ENCODE data around the gene PLCB4.

Gene PLCB4

GRCh38 chr20:9025643-9026042 is 43.2 kb upstream of the PLCB4 start:
- TF ChIP-seq, protein P1, sequence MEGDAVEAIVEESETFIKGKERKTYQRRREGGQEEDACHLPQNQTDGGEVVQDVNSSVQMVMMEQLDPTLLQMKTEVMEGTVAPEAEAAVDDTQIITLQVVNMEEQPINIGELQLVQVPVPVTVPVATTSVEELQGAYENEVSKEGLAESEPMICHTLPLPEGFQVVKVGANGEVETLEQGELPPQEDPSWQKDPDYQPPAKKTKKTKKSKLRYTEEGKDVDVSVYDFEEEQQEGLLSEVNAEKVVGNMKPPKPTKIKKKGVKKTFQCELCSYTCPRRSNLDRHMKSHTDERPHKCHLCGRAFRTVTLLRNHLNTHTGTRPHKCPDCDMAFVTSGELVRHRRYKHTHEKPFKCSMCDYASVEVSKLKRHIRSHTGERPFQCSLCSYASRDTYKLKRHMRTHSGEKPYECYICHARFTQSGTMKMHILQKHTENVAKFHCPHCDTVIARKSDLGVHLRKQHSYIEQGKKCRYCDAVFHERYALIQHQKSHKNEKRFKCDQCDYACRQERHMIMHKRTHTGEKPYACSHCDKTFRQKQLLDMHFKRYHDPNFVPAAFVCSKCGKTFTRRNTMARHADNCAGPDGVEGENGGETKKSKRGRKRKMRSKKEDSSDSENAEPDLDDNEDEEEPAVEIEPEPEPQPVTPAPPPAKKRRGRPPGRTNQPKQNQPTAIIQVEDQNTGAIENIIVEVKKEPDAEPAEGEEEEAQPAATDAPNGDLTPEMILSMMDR (IDR thresholded peaks at IDR 0.05) = no peak

DNA sequence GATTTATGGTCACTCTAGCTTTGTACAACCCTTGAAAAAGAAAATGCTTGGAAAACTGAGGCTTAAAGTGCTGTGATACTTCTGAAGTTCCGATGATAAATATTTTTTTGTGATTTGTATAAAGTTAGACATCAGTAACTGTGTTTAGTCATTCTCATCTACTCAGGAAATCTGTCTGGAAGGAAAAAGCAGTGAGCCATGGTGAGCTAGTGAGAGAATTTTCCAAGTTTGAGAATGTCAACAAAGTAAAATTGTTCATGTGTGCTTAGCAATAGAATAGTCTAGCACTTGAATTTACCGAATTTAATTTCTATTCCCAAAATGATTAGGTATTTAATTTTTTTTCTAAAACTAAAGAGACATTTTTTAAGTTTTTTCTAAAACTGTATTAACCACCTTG is 41.3 kb upstream of the PLCB4 start:
- DNase-seq (ENCODE audit: low spot score) = no peak
- TF ChIP-seq, protein P1 (IDR thresholded peaks at IDR 0.05) = no peak
- Histone ChIP-seq H3K4me3 (no peak overlapping the region), H3K27ac (no peak overlapping the region)

More at GRCh38 chr20:9025643-9026042, 43.2 kb upstream of the PLCB4 start:
- DNase-seq (ENCODE audit: low spot score) = no peak
- H3K27ac ChIP-seq = no peak overlapping the region
- no peak overlapping the region for H3K4me3 ChIP-seq

DNA sequence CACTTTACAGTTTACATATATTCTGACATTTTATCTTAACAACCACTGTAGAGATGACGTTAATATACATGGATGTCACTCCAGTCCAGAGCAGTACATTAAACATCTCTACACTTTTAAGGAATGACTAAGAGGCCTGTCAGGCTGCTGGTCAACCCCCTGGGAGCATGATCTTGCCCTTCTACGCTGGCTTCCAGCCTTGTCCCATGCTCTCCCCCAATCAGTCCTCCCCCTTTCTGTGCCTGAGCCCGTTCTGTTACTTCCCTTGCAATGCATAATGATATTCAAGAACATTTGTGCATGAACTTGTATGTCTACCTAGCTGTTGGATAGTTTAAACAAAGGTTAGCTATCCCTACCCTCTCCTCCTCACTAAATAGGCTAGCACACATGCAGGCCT is 40.5 kb upstream of the PLCB4 start:
- TF ChIP-seq, protein P1 (IDR thresholded peaks at IDR 0.05) = no peak

DNA sequence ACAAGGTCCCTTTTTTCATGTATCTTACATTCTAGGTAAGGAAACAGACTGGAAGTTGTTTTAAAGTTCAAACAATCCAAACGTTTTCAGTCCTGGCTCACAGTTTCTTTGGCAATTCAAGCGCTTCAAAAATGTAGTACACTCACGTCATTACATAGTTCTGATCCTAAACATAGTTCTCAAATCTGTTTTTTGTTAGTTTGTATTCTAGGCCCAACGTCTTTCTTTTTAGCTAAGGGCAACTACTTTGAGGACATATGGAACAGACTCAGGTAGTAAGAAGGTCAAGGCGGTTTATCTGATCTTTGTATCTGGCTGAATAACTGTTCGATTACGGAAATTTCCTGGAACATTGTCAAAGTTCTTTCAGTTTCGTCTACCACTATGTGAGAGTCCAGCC is 36.9 kb upstream of the PLCB4 start:
- TF ChIP-seq, protein P1 (IDR thresholded peaks at IDR 0.05) = no peak
- Histone ChIP-seq H3K4me3 (no peak overlapping the region), H3K27ac (peak overlapping the region; percentile 51 to 77)
- DNase-seq (ENCODE audit: low spot score) = no peak

More for the DNA sequence above, 40.5 kb upstream of the PLCB4 start:
- Histone ChIP-seq H3K4me3 (no peak overlapping the region), H3K27ac (no peak overlapping the region)
- DNase-seq (ENCODE audit: low spot score) = no peak

DNA sequence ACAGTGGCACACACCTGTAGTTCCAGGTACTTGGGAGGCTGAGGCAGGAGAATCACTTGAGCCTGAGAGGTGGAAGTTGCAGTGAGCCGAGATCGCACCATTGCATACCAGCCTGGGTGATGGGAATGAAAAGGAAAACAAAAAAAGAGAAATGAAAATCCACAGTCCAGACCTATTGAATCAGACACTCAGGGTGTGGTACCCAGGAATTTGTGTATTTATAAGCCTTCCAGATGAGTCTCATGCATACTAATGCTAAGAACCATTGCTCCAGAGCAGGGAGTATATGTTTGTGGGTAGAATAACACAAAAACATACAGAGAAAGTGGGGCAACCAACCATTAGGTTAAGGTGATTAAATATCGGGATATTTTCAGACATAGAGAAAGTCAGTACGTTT is 36.1 kb upstream of the PLCB4 start:
- Histone ChIP-seq H3K4me3 (no peak overlapping the region), H3K27ac (peak overlapping the region; percentile 51 to 77)
- TF ChIP-seq, protein P1 (IDR thresholded peaks at IDR 0.05) = no peak
- no peak for DNase-seq (ENCODE audit: low spot score)

GRCh38 chr20:9035126-9035525 is 33.8 kb upstream of the PLCB4 start:
- TF ChIP-seq, protein P1 (IDR thresholded peaks at IDR 0.05) = no peak
- Histone ChIP-seq H3K27ac (no peak overlapping the region), H3K4me3 (no peak overlapping the region)
- peak; percentile 74 for DNase-seq (ENCODE audit: low spot score)

- no peak for DNase-seq (ENCODE audit: low spot score)
- no peak overlapping the region for H3K27ac ChIP-seq
- TF ChIP-seq, protein P1 (IDR thresholded peaks at IDR 0.05) = no peak
These were observed 32.3 kb upstream of the PLCB4 start for GRCh38 chr20:9036593-9036992.

More at GRCh38 chr20:9036593-9036992, 32.3 kb upstream of the PLCB4 start:
- H3K4me3 ChIP-seq = no peak overlapping the region

Measured in coronary artery (tissue), 2 donors.